Progenitor cell of endocrine pancreas (in vitro differentiated cells): ENCODE data around the gene AFDN. TPM values are rescaled to one million over a fixed set of nuclear protein-coding genes. Genes with fewer than 3 reads are reported as not detected.
A peak's percentile ranks its signal among the peaks of the same experiment; 100 is the strongest.

ENCODE experiments used
- DNase-seq: peaks from one replicate; pipeline ENCODE4 v3.0.0; 2021; ENCODE audit warnings: low spot score; ENCODE audit not compliant: unreplicated experiment
- H3K27ac Mint-ChIP-seq: 2 replicates; pipeline ENCODE4 v1.8.0; 2021; ENCODE audit warnings: mild to moderate bottlenecking, moderate library complexity, mixed read lengths
- H3K27me3 Mint-ChIP-seq: 2 replicates; pipeline ENCODE4 v1.8.0; 2021; ENCODE audit warnings: mixed read lengths
- H3K36me3 Mint-ChIP-seq: 2 replicates; pipeline ENCODE4 v1.8.0; 2022; ENCODE audit warnings: mixed read lengths; ENCODE audit not compliant: insufficient read depth
- H3K4me1 Mint-ChIP-seq: 2 replicates; pipeline ENCODE4 v1.8.0; 2021; ENCODE audit warnings: low read depth, mixed read lengths
- H3K4me3 Mint-ChIP-seq: 2 replicates; pipeline ENCODE4 v1.8.0; 2021; ENCODE audit warnings: low read depth, mild to moderate bottlenecking, moderate library complexity, mixed read lengths
- H3K9me3 Mint-ChIP-seq: 2 replicates; pipeline ENCODE4 v1.8.0; 2021; ENCODE audit warnings: low read depth, mixed read lengths
- total RNA-seq: library from RNA; stranded (reverse); gene quantifications from 2 replicates; pipeline ENCODE4 v1.2.1, GENCODE V29; 2021
- TF ChIP-seq, protein P1 (sequence below): fragments of 200-600 bp; sonication (generic); IDR thresholded peaks from one replicate; pipeline ENCODE4 v1.5.0; 2021; ENCODE audit warnings: antibody characterized with exemption, mild to moderate bottlenecking; ENCODE audit not compliant: unreplicated experiment

The AFDN gene
- total RNA-seq, 1 donor from 2014 or later, result 423 TPM

- Mint-ChIP-seq H3K27ac (no peak overlapping the region), H3K9me3 (peaks cover 3% of the 10 kb centered on the region)
- no peak for DNase-seq
Measured at GRCh38 chr6:167791780-167792478, 34.8 kb upstream of the AFDN start.

GRCh38 chr6:167793421-167793820 lies 33.3 kb upstream of the AFDN start:
- Mint-ChIP-seq H3K36me3 (no peaks in the 10 kb centered on the region), H3K4me1 (peaks cover 39% of the 10 kb centered on the region), H3K27me3 (peaks cover 3% of the 10 kb centered on the region), H3K9me3 (peaks cover 3% of the 10 kb centered on the region), H3K27ac (peak overlapping the region; percentile 79), H3K4me3 (no peak overlapping the region)
- no peak for DNase-seq
- TF ChIP-seq, protein P1, sequence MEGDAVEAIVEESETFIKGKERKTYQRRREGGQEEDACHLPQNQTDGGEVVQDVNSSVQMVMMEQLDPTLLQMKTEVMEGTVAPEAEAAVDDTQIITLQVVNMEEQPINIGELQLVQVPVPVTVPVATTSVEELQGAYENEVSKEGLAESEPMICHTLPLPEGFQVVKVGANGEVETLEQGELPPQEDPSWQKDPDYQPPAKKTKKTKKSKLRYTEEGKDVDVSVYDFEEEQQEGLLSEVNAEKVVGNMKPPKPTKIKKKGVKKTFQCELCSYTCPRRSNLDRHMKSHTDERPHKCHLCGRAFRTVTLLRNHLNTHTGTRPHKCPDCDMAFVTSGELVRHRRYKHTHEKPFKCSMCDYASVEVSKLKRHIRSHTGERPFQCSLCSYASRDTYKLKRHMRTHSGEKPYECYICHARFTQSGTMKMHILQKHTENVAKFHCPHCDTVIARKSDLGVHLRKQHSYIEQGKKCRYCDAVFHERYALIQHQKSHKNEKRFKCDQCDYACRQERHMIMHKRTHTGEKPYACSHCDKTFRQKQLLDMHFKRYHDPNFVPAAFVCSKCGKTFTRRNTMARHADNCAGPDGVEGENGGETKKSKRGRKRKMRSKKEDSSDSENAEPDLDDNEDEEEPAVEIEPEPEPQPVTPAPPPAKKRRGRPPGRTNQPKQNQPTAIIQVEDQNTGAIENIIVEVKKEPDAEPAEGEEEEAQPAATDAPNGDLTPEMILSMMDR, result no peak

More at GRCh38 chr6:167791780-167792478, 34.8 kb upstream of the AFDN start:
- Mint-ChIP-seq H3K4me1 (peaks cover 38% of the 10 kb centered on the region), H3K36me3 (no peaks in the 10 kb centered on the region), H3K27me3 (peaks cover 3% of the 10 kb centered on the region), H3K4me3 (no peak overlapping the region)
- TF ChIP-seq, protein P1, result no peak

DNA sequence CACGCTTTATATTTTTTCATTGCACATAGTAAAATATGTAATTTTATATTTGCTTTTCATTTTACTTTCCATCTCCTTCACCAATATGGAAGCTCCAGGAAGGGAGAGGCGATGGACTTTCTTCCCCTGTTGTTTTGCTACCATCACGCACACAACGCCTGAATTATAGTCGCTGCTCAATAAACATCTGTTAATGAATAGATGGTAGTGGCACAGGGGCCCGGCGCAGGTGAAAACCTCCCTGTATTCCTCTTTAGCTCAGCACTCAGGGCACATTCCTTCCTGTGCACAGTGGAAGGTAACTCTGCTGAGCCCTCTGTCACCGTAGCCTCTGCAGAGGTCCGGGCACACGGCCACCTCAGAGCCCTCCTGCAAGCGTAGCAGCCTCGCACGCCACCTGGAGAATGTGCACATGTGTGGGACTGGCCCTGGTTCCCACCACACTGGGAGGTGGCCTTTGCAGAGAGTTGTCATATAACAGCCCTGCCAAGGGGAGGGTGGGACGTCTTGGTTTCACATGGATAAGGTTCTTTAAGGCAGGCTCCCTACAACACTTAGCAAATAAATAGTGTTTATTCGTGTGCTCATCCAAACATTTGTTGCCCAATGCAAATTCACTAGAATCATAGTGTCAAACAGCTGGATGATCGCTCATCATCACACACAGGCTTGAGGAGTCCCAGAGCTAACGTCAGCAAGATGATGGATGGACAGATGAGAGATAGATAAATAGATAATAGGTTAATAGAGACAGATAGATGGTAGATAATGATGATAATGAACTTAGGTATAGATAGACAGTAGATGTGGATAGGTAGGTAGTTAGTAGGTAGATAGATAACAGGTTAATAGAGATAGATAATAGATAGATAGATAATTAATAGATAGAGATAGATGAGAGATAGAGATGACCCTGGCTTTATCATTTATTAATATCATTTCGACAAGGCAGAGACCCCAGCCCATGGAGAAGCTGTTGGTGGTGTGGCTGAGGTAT lies 32.3 kb upstream of the AFDN start:
- no peak overlapping the region for H3K27ac Mint-ChIP-seq
- H3K4me3 Mint-ChIP-seq, result no peak overlapping the region
- no peak for DNase-seq

GRCh38 chr6:167795321-167795811 lies 31.3 kb upstream of the AFDN start:
- no peaks in the 10 kb centered on the region for H3K36me3 Mint-ChIP-seq
- no peak for DNase-seq
- peaks cover 3% of the 10 kb centered on the region for H3K9me3 Mint-ChIP-seq
- H3K27ac Mint-ChIP-seq, result no peak overlapping the region
- H3K4me1 Mint-ChIP-seq, result peaks cover 42% of the 10 kb centered on the region
- TF ChIP-seq, protein P1, result no peak
- no peak overlapping the region for H3K4me3 Mint-ChIP-seq
- H3K27me3 Mint-ChIP-seq, result peaks cover 3% of the 10 kb centered on the region

More for the DNA sequence above, 32.3 kb upstream of the AFDN start:
- TF ChIP-seq, protein P1, result no peak
- Mint-ChIP-seq H3K9me3 (peaks cover 3% of the 10 kb centered on the region), H3K27me3 (peaks cover 3% of the 10 kb centered on the region), H3K4me1 (peaks cover 41% of the 10 kb centered on the region), H3K36me3 (no peaks in the 10 kb centered on the region)

DNA sequence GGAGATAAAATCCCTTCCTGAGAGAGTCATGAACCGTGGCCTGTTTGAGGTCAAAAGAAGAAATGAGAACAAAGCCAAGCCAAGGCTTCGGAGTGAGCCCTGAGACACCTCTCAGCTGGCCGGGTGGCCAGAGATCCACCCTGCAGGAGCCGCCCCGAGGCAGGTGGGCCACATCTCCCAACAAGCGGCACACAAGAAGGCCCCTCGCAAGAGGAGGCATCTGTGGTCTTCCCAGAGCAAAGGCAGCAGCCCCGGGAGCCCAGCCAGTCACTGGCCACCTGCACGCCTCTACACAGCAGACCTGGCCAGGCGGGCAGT lies 30.9 kb upstream of the AFDN start:
- Mint-ChIP-seq H3K27ac (no peak overlapping the region), H3K4me1 (peaks cover 40% of the 10 kb centered on the region), H3K4me3 (no peak overlapping the region), H3K27me3 (peaks cover 3% of the 10 kb centered on the region), H3K36me3 (no peaks in the 10 kb centered on the region), H3K9me3 (peaks cover 3% of the 10 kb centered on the region)
- TF ChIP-seq, protein P1, result no peak
- no peak for DNase-seq
